Left renal cortex interstitium (tissue), 4 donors: ENCODE measurements around the gene SHISA4. TPM values are rescaled to one million over a fixed set of nuclear protein-coding genes. Genes with fewer than 3 reads are reported as not detected.

Experiments used
- DNase-seq, 4 donors: peaks; one replicate each; pipeline ENCODE4 v3.0.0-alpha.2; 2013; ENCODE audit warnings: low read depth in 4 of 4, low spot score in 2 of 4, missing footprints in 1 of 4
- polyA plus RNA-seq, 4 donors: library from polyadenylated mRNA; unstranded; fragments of 120-200 nt; gene quantifications; one replicate each; pipeline ENCODE4 v1.2.1, GENCODE V29; 2013; ENCODE audit not compliant: insufficient read length in 4 of 4

SHISA4 gene
- polyA plus RNA-seq, 4 donors = 14.4 to 20.1 (median 17.9) TPM

- DNase-seq = no peak
Observed at GRCh38 chr1:201880928-201881571, 7.6 kb upstream of the SHISA4 start.

DNA sequence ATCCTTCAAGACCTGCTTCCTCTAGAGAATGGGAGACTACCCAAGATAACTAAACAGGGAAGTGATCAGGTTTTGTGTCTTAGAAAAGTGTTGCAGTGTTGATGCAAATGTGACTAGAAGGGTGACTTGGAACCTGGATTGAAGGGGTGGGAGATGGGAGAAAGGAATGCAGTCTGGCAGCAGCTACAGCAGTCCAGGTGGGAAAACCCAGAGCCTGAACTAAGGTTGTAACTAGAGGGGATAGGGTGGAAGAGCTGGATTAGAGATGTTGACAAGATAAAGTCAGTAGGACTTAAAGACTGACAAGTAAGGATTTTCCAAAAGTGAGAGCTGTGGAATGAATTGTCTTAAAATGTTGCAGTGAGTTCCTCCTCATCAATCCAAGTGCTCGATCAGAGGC, 7.1 kb upstream of the SHISA4 start:
- no peak for DNase-seq

DNA sequence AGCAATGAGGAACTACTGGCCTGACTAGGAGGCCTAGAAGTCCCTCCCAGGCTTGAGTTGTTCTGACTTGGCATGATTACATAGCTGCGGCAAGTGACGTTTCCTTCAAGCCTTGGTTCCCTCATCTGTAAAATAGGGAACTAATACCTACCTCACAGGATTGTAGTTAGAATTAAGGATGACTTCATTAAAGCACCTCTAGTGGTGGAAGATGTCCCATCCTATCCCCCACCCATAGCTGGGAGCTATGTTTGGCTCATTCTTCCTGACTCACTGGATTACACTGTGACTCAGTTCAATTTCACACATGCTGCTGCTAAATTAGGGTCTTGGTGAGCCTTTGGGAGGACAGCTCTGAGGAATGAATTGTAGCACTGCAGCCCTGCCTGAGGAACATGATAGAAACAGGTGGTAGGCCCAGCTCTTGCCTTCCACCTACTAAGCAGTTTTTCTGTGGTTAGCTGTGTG, 6.0 kb upstream of the SHISA4 start:
- DNase-seq = no peak

- no peak for DNase-seq
Observed at GRCh38 chr1:201883266-201883665, 5.4 kb upstream of the SHISA4 start.

- DNase-seq = no peak
Observed at GRCh38 chr1:201883786-201884185, 4.9 kb upstream of the SHISA4 start.

DNA sequence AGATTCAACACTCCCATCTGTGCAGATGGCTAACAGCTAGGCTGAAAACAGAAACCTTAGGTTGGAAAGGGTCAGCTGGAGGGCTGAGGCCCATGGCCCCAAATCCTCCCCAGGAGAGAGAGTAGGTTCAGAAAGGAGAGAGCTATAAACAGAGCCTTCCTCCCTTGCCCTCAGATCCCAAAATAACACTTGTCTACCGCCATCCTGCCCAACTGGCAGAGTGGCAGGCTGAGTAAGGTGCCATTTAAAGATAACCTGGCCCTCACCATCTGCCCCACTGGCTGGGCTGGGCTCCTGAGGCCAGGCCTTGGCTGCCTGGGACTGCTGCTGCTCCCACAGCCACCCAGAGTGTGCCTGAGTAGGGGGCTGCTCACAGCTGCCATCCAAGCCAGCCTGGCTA, 4.3 kb upstream of the SHISA4 start:
- DNase-seq = no peak

GRCh38 chr1:201885531-201886075, 3.1 kb upstream of the SHISA4 start:
- no peak for DNase-seq

- no peak for DNase-seq
Observed at GRCh38 chr1:201886103-201886885, 2.4 kb upstream of the SHISA4 start.

DNA sequence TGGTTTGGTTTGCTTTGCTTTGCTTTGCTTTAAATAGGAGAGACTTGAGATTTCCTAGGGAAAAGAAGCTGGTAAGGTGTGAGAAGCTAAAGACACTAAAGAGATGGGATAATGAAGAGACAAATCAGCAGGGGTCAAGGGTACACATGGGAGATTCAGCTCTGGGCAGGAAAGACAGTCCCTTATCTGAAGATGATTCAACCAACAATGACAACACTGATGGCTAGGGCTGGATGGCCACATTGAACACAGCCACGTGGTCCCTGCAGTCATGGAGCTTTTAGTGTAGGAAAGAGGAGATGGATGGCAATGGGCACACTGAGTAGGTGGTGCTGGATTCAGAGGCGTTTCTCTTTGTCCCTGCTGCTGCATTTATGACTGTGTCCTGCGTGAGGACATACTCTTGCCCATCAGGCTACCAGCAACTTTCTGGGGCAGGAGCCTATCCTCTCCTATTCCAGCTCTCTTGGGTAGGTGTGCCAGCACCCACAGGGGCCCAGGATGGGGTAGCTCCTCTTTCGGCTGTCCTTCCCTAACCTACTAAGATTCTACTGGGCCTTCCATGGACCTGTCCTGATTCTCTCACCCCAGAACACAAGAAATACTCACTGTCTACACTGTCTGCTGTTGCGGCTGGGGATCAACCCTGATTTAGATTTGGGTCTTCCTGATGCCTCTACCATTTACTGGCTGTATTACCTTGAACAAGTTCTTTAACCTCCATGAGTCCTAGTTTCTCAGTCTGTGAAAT, 1.4 kb upstream of the SHISA4 start:
- no peak for DNase-seq

DNA sequence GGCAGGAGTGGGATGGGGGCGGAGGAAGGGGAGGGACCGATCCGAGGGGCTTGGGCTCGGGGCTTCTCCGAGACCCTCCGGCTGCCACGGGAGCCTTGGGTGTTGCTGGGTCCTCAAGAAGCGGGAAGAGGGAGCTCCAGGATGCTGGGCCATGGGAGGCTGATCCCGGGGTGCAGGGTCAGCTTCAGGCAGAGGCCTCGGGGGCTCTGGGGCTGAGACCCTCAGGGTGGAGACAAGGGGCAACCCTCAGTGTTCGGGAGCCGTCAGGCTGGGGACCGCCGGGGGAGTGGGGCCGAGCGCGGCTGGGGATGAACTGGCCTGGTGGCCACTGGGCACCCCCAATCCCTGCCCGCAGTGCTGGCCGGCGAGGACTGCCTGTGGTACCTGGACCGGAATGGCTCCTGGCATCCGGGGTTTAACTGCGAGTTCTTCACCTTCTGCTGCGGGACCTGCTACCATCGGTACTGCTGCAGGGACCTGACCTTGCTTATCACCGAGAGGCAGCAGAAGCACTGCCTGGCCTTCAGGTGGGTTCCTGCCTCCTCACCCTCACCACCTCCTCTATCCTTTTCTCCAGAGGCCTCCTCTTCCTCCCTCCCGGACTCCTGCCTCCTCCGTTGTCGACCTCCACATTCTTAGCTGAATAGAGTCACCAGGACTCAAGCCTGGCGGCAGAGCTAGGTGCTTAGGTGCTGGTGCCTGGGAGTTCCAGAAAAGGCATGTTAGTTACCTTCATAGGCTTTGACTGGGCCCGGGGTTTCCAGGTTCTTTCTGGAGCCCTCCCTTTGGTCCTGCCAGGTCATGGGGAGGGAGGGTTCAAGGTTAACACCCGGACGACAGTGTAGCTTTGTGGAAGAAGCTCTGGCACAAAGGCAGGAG, 631 bp downstream of the SHISA4 start:
- DNase-seq = no peak

- no peak for DNase-seq
Observed at GRCh38 chr1:201890223-201890622, 1.5 kb downstream of the SHISA4 start.

GRCh38 chr1:201890806-201891450, 2.2 kb downstream of the SHISA4 start:
- no peak for DNase-seq

GRCh38 chr1:201891451-201892045, 2.9 kb downstream of the SHISA4 start:
- no peak for DNase-seq

- no peak for DNase-seq
Observed at GRCh38 chr1:201892211-201892610, 3.5 kb downstream of the SHISA4 start.

DNA sequence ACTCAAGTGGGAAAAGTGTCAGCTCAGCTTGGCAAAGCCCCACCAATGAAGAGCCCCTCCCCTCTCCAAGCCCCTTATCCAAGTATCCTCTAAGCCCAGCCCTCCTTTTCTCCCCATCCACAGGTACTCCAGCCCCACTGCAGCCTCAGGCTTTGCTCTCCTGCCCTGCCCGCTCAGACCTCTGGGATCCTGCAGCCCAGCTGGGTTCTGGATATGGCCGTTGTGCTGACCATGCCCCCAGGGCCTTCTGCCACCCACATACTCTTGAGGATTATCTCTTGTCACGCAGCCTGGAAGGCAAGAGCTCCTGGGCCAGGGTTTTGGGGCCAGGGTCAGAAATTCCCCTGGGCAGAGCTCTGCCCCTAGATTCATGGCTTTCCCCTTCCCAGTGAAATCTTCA, 4.7 kb downstream of the SHISA4 start:
- no peak for DNase-seq

GRCh38 chr1:201894343-201895119, 5.8 kb downstream of the SHISA4 start:
- DNase-seq = no peak

GRCh38 chr1:201895120-201895665, 6.5 kb downstream of the SHISA4 start:
- no peak for DNase-seq
